H1 (cell line): ENCODE results near the gene RNF10. TPM values are rescaled to one million over a fixed set of nuclear protein-coding genes. Genes with fewer than 3 reads are reported as not detected.

Experiments
- CHD7 ChIP-seq: fragments of 300-600 bp; sonication (generic); IDR thresholded peaks from 2 replicates; pipeline ENCODE4 v1.7.1; 2012; ENCODE audit warnings: low read length, moderate library complexity, mild to moderate bottlenecking, inconsistent platforms; ENCODE audit not compliant: insufficient replicate concordance
- HDAC2 ChIP-seq, 2 experiments: fragments of 300-600 bp in 1 of 2; sonication (generic) in 1 of 2; IDR thresholded peaks; 2 replicates each; pipeline ENCODE4 v1.6.1; 2011 to 2012; ENCODE audit warnings: low read depth in 2 of 2, low read length in 2 of 2, mild to moderate bottlenecking in 2 of 2, moderate library complexity in 2 of 2, borderline replicate concordance in 1 of 2, inconsistent platforms in 1 of 2
- RFX5 ChIP-seq: IDR thresholded peaks from 2 replicates; pipeline ENCODE4 v1.6.1; 2011; ENCODE audit warnings: low read depth, low read length, improper control_type of control experiment, borderline replicate concordance
- SIRT6 ChIP-seq: IDR thresholded peaks from one replicate; pipeline ENCODE4 v1.7.1; 2012; ENCODE audit warnings: low read length, inconsistent platforms
- polyA plus RNA-seq, 7 experiments: library from polyadenylated mRNA; depleted of rRNA in 3 of 7; stranded (reverse) in 5 of 7; unstranded in 2 of 7; fragments of >200 nt in 5 of 7; fragments of 200-250 nt in 2 of 7; gene quantifications; 1 replicate in 5 of 7; 2 replicates in 1 of 7; 4 replicates in 1 of 7; pipeline versions ENCODE4 v1.2.1 to v1.2.3, GENCODE V29; 2011 to 2013; ENCODE audit warnings: missing spikeins in 2 of 7, mixed read lengths in 2 of 7
- total RNA-seq: library from RNA; stranded (reverse); fragmentation: NEBNext Ultra II Directional; extraction: Animal tissue kit (Norgen Biotek cat#: 25700); gene quantifications from 2 replicates; pipeline ENCODE4 v1.2.1, GENCODE V29; 2021

RNF10 gene
- total and polyA plus RNA-seq, 2 of the 8 experiments (the other 6 are each of a cell fraction or from before 2014, with no cell fraction given), result 71.6 to 171 TPM

DNA sequence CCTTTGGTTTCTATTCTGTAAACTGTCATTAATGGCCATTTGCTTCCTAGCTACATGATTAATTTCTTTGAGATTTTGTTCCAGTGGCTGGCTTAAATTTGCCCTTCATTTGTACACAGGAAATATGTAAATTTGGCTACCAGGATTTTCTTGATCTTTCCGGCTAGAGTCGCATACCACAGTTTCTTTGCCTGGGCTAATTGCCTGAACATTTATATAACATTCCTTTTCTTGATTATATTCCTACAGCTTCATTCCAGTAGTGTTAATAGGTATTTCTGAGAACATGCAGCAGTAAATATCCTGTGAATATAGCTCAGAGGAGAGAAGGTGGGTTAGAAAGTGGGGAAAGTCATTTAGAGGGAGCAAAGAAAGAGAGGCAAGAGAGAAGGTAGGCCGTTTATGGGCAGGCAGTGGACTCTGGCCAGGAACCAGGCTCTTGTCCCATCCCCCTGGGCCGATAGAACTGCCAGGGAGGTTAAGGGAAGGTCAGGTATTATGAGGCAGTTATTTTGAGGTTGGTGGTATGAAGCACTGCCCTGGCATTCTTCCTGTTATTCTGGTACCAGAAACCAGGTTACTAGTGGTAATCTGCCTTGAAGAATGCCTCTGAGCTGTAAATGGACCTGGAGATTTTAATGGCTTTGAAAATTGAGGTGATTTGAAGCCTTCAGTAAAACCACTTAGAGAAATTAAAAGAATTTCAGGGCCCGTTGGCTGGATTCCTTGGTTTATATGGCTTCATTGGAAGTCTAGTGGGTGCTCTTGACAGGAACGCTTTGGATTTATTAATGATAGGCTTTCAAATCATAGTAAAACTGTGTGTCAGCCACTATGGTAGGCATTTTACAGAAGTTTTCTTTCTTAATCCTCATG lies 4.4 kb downstream of the RNF10 start (continued):
- no peak for TF ChIP-seq CHD7
- TF ChIP-seq RFX5, result no peak
- no peak for TF ChIP-seq SIRT6
- no peak for TF ChIP-seq HDAC2 (IDR thresholded peaks at IDR 0.05; ENCODE audit: borderline replicate concordance in 1 of 2, low read depth in 2 of 2, low read length in 2 of 2)
